ENCODE measurements around the gene EFNA5. TPM values are rescaled to one million over a fixed set of nuclear protein-coding genes. Genes with fewer than 3 reads are reported as not detected.

Gene EFNA5
- total and polyA plus RNA-seq, 4 donors = 0.14 to 0.93 (median 0.54) TPM

DNA sequence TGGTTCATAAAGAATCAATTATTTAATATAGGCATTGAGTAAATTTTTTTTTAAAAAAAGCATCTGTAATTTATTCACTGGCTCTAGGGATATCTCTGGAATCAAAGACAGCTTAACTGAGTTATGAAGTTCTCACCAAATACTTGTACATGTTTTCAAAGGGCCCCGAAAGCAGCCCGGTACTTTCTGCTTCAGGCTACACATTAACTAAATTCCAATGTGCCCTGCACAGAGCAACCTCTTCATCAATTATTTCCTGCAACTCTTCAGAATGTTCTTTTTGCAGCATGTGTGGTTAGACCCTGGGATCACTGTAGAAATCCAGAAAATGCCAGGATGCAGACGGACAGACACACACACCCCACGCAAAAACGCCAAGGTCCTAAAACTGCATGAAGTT, 209.0 kb downstream of the EFNA5 start:
- 47% methylated on average over 5 of the region's 5 CpGs for WGBS
- no peak overlapping the region for H3K27ac ChIP-seq (ENCODE audit: low read depth in 1 of 2, low read length in 2 of 2)
- peaks cover 0 to 6% (median 0%) of the 10 kb centered on the region in 4 donors for H3K27me3 ChIP-seq (ENCODE audit: control insufficient read depth in 4 of 4, insufficient read depth in 4 of 4, low read length in 3 of 4)
- H3K4me1 ChIP-seq (ENCODE audit: control insufficient read depth in 4 of 4, insufficient read depth in 4 of 4, low read length in 3 of 4) = no peaks in the 10 kb centered on the region
- H3K9ac ChIP-seq (ENCODE audit: low read depth in 1 of 2, low read length in 2 of 2) = no peak overlapping the region
- TF ChIP-seq, protein P1, sequence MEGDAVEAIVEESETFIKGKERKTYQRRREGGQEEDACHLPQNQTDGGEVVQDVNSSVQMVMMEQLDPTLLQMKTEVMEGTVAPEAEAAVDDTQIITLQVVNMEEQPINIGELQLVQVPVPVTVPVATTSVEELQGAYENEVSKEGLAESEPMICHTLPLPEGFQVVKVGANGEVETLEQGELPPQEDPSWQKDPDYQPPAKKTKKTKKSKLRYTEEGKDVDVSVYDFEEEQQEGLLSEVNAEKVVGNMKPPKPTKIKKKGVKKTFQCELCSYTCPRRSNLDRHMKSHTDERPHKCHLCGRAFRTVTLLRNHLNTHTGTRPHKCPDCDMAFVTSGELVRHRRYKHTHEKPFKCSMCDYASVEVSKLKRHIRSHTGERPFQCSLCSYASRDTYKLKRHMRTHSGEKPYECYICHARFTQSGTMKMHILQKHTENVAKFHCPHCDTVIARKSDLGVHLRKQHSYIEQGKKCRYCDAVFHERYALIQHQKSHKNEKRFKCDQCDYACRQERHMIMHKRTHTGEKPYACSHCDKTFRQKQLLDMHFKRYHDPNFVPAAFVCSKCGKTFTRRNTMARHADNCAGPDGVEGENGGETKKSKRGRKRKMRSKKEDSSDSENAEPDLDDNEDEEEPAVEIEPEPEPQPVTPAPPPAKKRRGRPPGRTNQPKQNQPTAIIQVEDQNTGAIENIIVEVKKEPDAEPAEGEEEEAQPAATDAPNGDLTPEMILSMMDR (IDR thresholded peaks at IDR 0.05; ENCODE audit: low read depth, low read length, missing input control) = no peak
- TF ChIP-seq MAX (IDR thresholded peaks at IDR 0.05) (no peak), JUND (IDR thresholded peaks at IDR 0.05) (no peak), TAF1 (conservative IDR thresholded peaks at IDR 0.05) (no peak), SP1 (IDR thresholded peaks at IDR 0.05) (no peak), HNF4A (conservative IDR thresholded peaks at IDR 0.05) (no peak), ZBTB33 (IDR thresholded peaks at IDR 0.05) (no peak), GABPA (IDR thresholded peaks at IDR 0.05 in 1 of 2, conservative IDR thresholded peaks at IDR 0.05 in 1 of 2) (no peak), FOXA2 (IDR thresholded peaks at IDR 0.05) (no peak), EGR1 (IDR thresholded peaks at IDR 0.05; ENCODE audit: low read depth in 2 of 2) (no peak), YY1 (IDR thresholded peaks at IDR 0.05) (no peak), REST (IDR thresholded peaks at IDR 0.05) (no peak), HNF4G (IDR thresholded peaks at IDR 0.05) (no peak), RXRA (IDR thresholded peaks at IDR 0.05) (no peak), FOXA1 (IDR thresholded peaks at IDR 0.05) (no peak), NR2F2 (IDR thresholded peaks at IDR 0.05) (no peak), RAD21 (IDR thresholded peaks at IDR 0.05) (no peak)
- TF ChIP-seq, protein P2, sequence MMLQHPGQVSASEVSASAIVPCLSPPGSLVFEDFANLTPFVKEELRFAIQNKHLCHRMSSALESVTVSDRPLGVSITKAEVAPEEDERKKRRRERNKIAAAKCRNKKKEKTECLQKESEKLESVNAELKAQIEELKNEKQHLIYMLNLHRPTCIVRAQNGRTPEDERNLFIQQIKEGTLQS (IDR thresholded peaks at IDR 0.05) = no peak
- no peaks in the 10 kb centered on the region for H3K9me3 ChIP-seq (ENCODE audit: control insufficient read depth in 4 of 4, low read length in 3 of 4)
- H3K36me3 ChIP-seq (ENCODE audit: control insufficient read depth in 4 of 4, insufficient read depth in 3 of 4, low read depth in 1 of 4, low read length in 3 of 4) = no peaks in the 10 kb centered on the region
- no peak for DNase-seq (ENCODE audit: low spot score)
- no peak overlapping the region for H3K4me3 ChIP-seq (ENCODE audit: low read depth in 1 of 3, low read length in 3 of 3)

All from liver (tissue), 9 donors.